GM18870 (cell line): ENCODE data around the gene MYNN.

Experiments
- ATAC-seq: cut with Tn5 transposase; IDR thresholded peaks from one replicate; pipeline ENCODE4 v1.9.1; 2021; ENCODE audit warnings: moderate library complexity; ENCODE audit not compliant: unreplicated experiment

MYNN gene

GRCh38 chr3:169774186-169774585 lies 990 bp downstream of the MYNN start:
- no peak for ATAC-seq

- no peak for ATAC-seq
Measured at GRCh38 chr3:169777822-169778221, 4.6 kb downstream of the MYNN start.

- ATAC-seq: no peak
Measured at GRCh38 chr3:169780742-169781141, 7.5 kb downstream of the MYNN start.

GRCh38 chr3:169781209-169781855 lies 8.1 kb downstream of the MYNN start:
- no peak for ATAC-seq

GRCh38 chr3:169787120-169787519 lies 13.9 kb downstream of the MYNN start:
- no peak for ATAC-seq

- no peak for ATAC-seq
Measured at GRCh38 chr3:169787791-169788190, 14.6 kb downstream of the MYNN start.

GRCh38 chr3:169790219-169790618 lies 17.0 kb downstream of the MYNN start:
- ATAC-seq: no peak

GRCh38 chr3:169790687-169791429 lies 17.7 kb downstream of the MYNN start:
- no peak for ATAC-seq

GRCh38 chr3:169792359-169792758 lies 19.2 kb downstream of the MYNN start:
- ATAC-seq: no peak

GRCh38 chr3:169804681-169805080 lies 31.5 kb downstream of the MYNN start:
- no peak for ATAC-seq

GRCh38 chr3:169809230-169809795 lies 36.1 kb downstream of the MYNN start:
- no peak for ATAC-seq

- ATAC-seq: no peak
Measured at GRCh38 chr3:169811631-169812331, 38.6 kb downstream of the MYNN start.

- ATAC-seq: peak; percentile 43
Measured at GRCh38 chr3:169812332-169813235, 39.4 kb downstream of the MYNN start, which contains the start of the genes LRRC34 and LRRIQ4. Gene LRRC34 (minus strand): TSS chr3:169812904. CDS start chr3:169812548, 356 bp downstream. Gene LRRIQ4 (plus strand): TSS chr3:169812870. CDS start chr3:169821922, 9,052 bp downstream.

- no peak for ATAC-seq
Measured at GRCh38 chr3:169813278-169813677, 40.1 kb downstream of the MYNN start.

- peak; percentile 94 for ATAC-seq
Measured at GRCh38 chr3:169813757-169814517, 40.7 kb downstream of the MYNN start.

- no peak for ATAC-seq
Measured at GRCh38 chr3:169815590-169816150, 42.5 kb downstream of the MYNN start.

GRCh38 chr3:169818316-169818715 lies 45.1 kb downstream of the MYNN start:
- ATAC-seq: no peak

- no peak for ATAC-seq
Measured at GRCh38 chr3:169822091-169822490, 48.9 kb downstream of the MYNN start.

- no peak for ATAC-seq
Measured at GRCh38 chr3:169822540-169822939, 49.3 kb downstream of the MYNN start.
